CD4-positive, alpha-beta T cell treated with Interleukin-15 for 1 hour (primary cell): ENCODE measurements around the gene LAMB2.

ENCODE experiments used
- DNase-seq: peaks from one replicate; pipeline ENCODE4 v3.0.0-alpha.2; 2020

Gene LAMB2

DNA sequence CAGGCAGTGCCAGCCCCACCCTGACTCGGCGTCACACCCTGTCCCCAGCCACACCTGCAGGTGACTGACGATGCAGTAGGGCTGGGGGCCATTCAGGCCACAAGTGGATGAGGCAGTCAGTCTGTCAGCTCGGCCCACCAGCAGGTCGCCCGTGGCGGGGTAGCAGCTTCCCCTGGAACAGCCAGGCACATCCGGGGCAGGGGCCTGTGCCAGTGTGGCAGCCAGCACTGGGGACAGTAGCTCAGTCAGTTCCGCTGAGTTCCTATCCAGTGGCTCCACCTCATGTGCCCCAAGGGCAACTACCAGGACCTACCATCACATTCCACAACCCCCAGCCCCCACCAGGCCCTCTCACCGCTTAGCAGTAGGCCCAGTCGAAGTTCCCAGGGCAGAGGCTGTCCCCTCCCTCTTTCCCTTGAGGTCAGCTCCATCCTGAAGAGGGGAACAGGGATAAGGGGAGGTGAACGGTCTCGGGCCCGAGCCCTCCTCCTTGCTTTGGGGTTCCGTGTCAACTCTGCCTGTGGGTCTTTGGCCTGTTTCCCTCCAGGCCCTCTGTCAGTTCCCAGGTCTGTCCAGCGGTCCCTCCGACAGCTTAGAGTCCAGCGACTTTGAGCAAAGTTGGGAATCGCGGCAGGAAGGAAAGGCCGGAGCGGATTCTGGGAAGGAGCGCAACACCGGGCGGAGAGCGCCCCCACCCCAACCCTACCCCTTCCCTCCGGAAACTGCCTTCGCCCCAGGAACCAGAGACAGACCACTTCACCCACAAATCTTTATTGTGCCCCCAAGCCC is at the start of gene LAMB2:
LAMB2 (minus strand) TSS at position 614 of the 789 bp plus-strand sequence; CDS start at position 431, 183 bp downstream.
- DNase-seq, result no peak

DNA sequence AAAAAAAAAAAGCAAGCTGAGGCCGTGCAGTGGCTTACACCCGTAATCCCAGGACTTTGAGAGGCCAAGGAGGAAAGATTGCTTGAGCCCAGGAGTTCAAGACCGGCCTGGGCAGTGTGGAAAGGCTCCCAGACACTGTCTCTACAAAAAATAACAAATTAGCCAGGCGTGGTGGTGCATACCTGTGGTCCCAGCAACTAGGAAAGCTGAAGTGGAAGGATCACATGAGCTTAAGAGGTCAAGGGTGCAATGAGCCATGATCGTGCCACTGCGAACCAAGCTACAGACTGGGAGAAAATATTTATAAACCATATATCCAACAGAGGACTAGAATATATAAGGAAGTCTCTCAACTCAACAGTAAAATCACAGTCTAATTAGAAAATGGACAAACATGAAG is 48.5 kb upstream of the LAMB2 start:
- no peak for DNase-seq

DNA sequence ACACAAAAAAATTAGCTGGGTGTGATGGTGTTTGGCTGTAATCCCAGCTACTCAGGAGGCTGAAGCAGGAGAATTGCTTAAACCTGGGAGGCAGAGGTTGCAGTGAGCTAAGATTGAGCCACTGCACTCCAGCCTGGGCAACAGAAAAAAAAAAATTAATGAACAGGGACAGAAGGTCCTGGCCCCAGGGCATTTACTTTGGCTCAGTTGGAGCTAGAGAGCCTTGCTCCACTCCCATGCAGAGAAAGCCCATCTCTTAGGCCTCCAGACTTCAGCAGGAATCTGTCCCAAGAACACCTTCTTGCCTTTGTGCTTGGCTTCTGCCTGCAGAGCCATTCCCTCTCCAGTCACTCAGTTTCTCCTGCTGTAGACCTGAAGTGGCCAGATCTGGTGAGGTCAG is 47.3 kb upstream of the LAMB2 start:
- no peak for DNase-seq

DNA sequence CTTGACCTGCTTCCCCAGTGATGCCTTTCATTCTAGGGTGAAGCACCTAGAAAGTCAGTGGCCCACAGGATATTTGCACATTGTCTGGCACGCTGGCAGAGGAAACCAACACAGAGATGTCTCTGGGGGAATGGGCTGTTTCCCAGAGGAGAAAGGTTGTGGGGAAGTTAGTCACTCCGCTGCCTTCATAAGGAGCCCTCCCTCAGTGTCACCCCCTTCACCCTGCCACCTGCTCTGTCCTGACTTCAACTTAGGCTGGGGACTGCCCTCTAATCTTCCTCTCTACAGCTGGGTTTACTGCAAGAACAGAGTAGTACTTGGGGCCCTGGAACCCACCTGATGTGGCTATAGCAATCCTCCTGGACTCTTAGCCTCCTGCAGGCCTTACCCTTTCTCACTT is 44.2 kb upstream of the LAMB2 start:
- no peak for DNase-seq

GRCh38 chr3:49175530-49175929 is 42.7 kb upstream of the LAMB2 start:
- no peak for DNase-seq

GRCh38 chr3:49174397-49174985 is 41.6 kb upstream of the LAMB2 start:
- DNase-seq, result no peak

DNA sequence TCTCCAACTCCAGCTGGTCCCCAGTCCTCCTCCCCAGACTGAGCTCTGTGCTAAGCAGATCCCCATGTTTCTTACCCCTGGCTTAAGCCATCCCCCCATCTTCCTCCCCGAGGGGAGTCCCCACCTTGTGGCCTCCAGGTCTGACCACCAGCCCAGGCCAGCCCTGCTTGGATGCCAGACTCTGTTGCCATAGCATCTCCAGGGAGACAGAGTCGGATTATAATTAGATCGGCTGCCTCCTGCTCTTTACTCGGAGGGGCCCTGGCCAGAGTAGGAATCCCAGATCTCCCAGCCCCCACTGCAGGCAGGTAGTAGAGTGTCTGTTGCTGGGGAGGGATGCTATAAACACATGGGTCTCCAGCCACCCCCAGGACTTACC is 40.9 kb upstream of the LAMB2 start:
- no peak for DNase-seq

DNA sequence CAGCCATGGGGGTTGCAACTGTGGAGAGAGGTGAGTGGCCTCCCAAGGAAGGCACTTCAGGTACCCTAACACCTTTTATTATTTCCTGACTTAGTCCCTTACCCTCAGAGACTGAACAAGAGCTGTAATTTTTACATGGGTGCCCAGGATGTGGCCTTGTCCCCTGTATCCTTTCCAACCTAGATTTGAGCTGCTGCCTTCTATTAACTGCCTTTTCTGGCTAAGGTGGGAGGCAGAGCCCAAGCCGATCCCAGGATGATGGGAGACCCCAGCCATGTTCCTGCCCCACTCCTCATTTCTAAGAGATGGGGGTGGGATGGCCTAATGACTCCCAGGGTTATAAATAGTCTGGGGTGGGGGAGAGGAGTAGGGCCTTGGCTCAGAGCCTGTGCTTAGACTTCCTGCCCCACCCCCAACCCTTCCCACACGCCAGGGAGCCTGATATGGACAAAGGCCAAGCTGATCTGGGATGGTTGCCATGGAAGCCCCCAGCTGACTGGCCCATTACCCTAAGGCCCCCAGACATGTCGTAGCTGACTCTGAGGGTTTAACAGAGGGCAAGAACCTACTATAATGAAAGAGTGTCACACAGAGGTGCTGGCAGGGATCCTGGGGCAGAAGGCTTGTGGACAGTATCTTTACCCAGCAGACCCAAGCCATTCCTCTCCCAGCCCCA is 40.4 kb upstream of the LAMB2 start:
- DNase-seq, result no peak

DNA sequence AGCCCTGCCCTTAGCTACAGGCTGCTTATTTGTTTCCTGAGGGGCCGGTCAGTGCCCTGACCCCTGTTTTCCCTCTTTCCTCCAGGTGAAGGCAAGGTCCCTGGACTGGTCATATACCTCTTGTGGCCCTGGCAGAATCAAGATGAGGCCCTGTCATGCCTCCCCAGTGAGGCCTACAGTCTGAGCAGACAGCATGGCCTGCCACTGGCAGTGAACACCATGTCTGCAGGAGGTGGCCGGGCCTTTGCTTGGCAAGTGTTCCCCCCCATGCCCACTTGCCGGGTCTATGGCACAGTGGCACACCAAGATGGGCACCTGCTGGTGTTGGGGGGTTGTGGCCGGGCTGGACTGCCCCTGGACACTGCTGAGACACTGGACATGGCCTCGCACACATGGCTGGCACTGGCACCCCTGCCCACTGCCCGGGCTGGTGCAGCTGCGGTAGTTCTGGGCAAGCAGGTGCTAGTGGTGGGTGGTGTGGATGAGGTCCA is 39.7 kb upstream of the LAMB2 start:
- no peak for DNase-seq

DNA sequence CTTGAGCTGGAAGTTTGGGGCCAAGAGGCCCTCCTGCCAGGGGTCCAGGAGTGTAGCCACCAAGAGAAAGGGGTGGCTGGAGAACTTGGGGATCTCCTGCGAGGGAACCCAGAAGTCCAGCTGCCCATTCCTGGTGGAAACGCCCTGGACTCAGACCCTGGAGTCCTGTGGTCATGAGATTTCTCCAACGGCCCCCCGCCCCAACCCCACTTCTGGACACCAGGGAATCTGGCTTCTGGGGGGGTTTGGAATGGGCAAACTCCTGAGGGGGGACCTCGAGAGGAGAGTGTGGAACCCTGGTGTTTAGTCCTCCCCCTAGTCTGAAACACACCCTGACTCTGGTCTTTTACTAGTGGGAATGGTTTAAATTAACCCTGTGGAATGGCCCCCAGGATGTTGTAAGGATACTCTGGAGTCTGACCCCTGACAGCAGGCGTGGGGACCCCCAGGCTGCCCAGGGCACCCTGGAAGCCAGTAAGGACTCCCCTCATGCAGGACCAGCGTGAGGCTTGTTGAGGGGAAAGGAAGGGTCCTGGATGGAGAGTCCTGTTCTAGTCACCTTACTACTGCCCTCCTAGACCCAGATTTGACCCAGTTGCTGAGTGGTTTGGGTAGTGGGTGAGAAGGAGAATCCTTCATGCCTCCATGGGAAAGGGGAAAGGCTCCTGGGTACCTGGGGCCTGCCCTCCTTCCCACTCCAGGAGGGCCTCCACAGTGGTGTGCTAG is 39.1 kb upstream of the LAMB2 start:
- no peak for DNase-seq

- DNase-seq, result peak; percentile 76
These were observed 38.4 kb upstream of the LAMB2 start, which contains the start of gene KLHDC8B for GRCh38 chr3:49171119-49171774. Gene KLHDC8B, plus strand, starts transcription at chr3:49171598. Its CDS starts 1,172 bp downstream, at chr3:49172770.

DNA sequence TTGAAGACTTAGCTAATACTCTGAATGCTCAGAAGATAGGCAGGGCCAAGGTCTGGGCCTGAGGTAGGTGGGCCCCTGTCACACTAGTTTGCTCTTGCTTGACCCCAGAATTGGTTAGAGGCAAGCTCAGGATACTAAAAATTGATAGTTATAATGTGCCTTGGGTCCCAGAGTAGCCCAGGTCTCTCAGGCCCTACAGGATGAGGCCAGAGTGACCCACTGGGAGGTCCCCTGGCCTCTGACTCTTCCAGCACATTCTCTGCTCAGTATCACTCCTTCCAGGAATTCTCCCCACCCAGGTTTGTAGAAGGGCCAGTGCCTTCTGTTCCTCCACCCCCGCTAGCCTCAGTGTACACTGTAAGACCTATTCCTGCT is 37.9 kb upstream of the LAMB2 start:
- no peak for DNase-seq

DNA sequence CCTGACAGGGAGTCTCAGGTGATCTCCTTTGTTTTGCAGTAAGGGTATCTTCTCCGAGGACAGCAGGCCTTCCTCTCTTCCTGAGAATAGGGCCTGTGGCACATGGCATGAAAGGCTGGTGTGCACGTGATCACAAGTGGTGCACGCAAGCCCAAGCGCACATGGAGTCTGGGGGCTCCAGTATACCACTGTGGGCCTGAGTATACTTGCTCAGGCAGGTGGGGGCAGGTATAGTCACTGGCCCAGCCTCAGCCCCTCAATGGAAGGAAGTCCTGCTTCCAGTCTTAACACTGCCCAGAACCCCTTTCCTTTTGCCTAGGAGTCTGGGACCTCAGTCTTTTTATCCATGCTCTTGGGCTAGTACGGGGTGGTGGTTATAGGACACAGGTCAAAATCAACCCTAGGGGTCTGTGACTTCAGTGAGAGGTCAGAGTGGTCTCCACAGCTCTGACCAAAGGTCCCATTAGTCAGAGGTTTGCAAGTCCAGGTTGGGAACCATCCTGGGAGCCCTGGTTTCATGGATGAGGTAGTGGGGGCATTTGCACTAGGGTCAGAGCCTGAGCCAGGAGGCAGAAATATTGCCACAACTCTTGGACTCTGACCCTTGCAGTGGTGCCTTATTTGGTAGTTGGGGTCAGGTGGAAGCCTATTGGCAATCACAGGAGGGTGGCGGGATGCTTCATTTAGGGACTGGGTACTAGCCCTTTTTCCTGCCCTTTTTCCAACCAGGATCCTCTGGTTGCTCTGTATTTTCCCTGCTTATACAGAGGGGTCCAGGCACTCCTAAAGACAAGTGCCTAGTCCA is 34.1 kb upstream of the LAMB2 start:
- DNase-seq, result no peak

- DNase-seq, result peak; percentile 82
These were observed 33.2 kb upstream of the LAMB2 start, which contains the start of gene CCDC71 for GRCh38 chr3:49165771-49166751. Gene CCDC71, minus strand, starts transcription at chr3:49166331. Its CDS starts 2,123 bp downstream, at chr3:49164208.

- no peak for DNase-seq
These were observed 32.3 kb upstream of the LAMB2 start for GRCh38 chr3:49164983-49165720.

DNA sequence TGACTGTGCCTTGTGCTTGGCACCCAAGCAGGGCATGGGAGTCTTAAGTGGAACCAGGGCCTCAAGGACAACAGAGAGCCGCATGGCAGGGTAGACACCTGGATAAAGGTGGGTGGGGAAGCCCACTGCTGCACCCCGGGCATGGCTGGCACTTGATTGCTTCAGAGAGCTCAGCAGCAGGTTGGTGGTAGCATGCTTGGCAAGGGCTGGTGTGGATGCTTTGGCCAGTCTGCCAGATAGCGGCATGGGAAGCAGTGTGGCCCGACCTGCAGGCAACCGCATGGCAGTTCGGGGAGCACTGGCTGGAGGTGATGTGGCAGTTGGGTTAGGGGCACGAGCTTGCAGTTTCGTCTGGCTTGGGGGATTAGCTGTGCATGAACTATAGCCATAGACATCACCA is 30.8 kb upstream of the LAMB2 start:
- no peak for DNase-seq

DNA sequence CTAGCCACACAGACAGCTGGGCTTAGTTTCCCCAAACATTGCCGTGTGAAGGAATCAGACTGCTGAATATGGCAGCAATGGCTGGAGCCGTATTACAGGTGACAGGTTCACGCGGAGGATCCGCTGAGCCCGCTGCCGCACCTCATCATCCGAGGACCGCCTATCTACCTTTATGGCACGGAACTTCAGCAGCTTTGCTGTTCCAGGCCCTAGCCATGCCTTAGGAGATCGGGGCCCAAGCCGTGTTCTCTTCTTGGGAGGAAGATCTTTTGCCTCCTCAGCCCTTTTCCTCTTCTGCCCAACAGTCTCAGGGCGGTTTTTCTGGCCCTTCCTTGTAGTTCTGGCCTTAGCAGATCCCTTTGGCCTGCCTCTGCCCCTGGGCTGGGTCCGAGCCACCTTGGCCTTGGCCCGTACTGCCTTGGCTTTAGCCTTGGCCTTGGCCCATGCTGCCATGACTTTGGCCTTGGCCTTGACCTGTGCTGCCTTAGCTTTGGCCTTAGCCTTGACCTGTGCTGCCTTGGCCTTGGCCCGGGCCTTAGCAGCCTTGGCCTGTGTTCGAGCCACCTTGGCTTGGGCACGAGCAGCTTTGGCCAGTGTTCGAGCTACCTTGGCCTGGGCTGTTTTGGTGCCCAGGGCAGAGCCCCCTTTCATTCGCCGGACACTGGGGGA is 30.0 kb upstream of the LAMB2 start:
- no peak for DNase-seq

GRCh38 chr3:49161808-49162530 is 29.1 kb upstream of the LAMB2 start:
- no peak for DNase-seq
